HG02840 (cell line): ENCODE results near the gene DCTN5.
A peak's percentile ranks its signal among the peaks of the same experiment; 100 is the strongest.

Source experiments
- ATAC-seq: cut with Tn5 transposase; IDR thresholded peaks from one replicate; pipeline ENCODE4 v1.9.1; 2021; ENCODE audit warnings: mild to moderate bottlenecking, moderate library complexity, moderate number of reproducible peaks; ENCODE audit not compliant: unreplicated experiment, low FRiP score

DCTN5 gene

DNA sequence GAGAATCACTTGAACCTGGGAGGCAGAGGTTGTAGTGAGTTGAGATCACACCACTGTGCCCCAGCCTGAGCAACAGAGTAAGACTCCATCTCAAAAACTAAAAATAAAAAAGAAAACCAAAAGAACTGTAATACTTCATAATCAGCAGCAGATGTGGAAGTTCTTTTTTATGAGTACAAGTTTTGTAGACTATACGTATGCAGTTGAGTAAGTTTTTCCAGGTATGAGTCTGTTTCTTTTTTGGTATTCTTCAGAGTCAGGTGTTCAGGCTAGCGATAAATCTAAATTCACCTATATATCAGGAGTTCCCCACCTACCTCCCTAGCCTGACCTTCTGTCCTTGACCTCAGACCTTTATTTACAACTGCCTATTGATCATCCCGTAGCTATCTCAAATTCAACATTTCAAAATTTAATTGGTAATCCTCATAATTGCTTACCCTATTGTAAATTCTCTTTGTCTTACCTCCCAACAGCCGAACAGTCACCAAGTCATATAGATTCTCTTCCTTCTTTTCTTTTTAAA lies 10.7 kb downstream of the DCTN5 start:
- no peak for ATAC-seq

DNA sequence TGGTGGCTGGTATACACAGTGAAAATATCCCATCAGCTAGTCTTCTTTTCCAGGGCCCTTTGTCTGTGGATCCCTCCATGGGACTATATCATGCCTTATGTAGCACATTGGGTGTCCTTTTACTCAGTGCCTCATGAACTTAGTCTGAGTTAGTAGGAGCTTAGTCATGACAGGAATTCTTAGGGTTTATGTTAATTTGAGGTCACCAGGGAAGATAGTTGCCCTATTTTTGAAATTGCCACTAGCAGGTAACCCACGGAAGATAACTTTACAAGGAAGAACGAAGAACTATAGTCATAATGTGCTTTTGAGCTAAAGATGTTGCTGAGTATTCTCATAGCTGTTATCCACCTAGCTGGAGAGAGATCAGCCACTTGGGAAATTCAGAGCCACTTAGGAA lies 22.7 kb downstream of the DCTN5 start:
- ATAC-seq, result no peak

DNA sequence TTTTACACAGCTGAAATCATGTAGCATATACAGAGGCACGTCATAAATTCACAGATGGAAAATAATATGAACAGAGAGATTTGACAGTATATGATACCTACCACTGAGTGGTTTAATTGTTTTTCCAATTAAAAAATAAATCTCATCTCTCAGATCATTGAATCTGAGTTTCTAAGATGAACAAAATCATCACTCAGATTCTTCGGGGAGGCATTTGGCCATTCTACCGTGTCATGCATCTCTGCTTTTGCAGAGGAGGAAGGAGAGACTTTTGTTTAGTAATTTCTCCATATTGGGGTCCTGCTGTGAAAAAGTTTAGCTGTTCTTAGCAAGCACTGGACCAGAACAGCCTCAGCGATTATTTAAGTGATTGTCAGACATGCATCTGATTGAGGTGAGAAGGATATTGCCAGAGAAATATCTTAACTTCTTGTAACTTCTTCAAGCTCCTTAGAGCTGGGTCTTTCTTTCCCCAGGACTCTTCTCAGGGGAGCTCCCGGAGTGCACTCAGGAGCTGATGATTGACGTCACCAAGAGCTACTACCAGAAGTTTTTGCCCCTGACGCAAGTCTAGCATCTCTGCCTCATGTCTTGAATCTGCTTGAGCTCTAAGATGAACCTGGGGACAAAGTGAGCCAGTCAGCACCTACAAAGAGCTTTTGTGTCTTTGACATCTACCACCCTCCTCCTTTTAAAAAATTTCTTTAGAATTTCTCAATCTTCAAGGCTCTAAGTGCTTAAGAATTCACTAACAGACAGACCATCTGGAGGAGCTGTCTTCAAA lies 25.5 kb downstream of the DCTN5 start:
- no peak for ATAC-seq

DNA sequence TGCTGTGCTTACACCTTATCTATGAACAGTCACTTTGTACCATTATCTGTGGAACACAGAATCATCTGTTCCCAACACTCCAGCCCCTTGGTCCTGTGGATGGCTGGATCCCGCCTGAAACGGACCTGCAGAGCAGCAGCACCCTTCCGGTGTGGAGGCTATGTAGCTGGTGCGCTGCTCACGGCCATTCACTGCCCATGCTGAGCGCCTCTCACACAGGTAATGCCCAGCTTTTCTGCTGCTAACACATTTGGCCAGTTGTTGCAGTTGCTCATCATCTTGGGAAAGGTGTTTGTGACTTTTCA lies 26.0 kb downstream of the DCTN5 start:
- ATAC-seq, result no peak

DNA sequence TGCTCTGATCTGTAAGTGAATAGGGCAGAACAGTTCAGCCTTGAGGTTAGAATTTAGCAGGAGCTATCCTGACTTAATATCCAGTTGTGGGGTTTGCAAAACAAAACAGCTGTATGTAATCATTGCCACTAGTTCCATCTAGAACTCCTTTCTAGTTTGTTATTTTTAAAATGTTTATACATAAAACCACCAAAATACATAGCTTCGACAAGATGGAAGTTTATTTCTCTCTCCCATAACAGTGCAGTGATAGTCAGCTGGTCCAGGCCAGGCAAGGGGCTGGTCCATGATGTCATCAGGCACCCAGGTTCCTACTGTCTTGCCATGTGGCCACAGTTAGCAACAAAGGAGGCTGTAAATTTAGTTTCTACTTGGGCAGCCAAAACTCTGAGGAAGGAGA lies 27.0 kb downstream of the DCTN5 start:
- ATAC-seq, result no peak

DNA sequence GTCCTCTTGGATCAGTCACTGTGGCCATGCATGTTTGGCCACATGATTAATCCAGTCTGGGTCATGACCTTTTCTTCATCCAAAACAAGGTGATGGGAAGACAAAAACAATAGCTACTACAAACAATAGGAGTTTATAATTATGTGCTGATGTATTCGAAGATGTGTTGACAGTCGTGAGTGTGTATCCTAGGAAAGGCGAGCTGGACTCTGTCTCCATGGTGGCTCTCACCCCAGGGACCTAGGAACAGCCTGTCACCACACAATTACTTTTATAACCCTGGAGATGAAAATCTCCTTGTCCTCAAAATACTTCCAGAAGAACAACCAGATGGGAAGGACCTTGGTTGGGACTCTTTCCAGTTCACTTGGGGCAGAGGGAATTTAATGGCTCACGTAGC lies 27.6 kb downstream of the DCTN5 start:
- ATAC-seq, result no peak

DNA sequence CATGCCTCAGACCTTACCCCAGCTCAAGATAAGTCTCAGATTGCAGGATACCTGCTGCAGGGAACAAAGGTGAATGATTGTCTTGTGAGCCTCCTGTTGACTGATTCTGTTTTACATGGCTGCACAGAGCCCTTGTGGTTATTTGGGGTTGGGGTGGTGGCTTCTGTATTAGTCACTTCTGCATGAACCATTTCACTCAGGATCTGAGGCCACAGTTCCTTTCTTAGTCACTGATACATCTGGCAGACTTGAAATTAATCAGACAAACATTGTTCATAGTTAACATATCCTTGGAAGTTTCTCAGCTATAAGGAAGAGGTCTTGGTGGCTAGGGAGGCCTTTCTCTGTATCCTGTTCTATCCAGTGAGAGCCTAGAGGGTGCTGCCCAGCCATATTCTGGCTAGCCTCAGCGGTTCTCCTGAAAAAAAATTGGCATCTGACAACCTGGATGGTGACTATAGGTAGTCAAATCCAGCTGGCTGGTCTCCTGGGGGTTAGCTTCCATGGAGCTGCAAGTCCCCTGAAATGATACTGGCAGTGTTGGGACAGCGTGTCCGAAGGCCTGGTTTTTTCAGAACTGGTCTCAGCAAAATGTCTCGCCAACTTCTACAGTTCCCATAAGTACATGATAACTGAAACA lies 29.0 kb downstream of the DCTN5 start:
- ATAC-seq, result peak; percentile 78

DNA sequence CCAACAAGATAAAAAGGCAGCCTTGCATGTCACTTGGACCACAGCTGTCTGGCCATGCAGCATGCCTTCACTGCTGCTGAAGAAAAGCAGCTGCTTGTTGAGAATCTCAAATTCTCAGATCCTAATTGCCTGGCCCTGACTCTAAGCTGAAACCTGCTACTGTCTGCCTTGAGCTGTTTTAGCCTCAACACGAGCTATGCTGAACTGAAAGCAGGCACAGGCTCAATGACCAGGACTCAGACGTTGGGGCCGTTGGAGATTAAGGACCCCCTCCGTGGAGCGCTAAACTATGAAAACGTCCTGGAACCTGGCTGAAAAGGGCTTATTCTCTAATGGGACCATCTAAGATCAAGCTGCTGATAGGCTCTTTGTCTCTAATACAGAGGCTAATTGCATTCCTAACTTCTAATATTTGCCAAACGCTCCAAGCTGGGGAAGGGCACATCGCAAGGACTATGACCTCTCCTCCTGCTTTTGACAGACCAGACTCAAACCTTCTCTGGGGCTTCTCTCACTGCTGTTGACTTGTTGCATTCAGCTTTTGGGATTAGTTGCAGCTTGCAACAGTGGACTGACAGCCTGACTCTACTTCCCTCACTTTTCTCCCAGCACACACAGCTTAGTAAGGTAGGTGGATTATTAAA lies 32.8 kb downstream of the DCTN5 start:
- ATAC-seq, result no peak

DNA sequence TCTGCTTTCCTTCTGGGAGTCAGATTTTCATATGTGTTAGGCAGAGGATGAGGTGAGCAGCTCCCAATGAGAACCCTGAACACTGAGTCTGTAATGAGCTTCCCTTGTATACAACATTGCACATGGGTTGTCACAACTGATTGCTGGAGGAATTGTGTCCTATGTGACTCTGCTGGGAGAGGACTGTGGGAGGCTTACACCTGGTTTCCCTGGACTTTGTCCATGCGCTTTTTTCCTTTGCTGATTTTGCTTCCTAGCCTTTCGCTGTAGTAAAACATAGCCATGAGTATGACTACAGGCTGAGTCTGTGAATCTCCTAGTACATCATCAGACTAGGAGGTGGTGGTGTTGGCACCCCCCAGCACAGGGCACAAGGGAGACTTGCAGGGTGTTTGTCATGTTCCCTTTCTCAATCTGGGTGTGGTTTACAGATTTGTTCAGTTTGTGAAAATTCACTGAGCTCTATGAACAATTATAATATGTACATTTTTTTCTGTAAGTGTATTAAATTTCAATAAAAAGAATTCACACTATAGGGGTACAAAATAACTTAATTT lies 35.7 kb downstream of the DCTN5 start:
- ATAC-seq, result no peak

DNA sequence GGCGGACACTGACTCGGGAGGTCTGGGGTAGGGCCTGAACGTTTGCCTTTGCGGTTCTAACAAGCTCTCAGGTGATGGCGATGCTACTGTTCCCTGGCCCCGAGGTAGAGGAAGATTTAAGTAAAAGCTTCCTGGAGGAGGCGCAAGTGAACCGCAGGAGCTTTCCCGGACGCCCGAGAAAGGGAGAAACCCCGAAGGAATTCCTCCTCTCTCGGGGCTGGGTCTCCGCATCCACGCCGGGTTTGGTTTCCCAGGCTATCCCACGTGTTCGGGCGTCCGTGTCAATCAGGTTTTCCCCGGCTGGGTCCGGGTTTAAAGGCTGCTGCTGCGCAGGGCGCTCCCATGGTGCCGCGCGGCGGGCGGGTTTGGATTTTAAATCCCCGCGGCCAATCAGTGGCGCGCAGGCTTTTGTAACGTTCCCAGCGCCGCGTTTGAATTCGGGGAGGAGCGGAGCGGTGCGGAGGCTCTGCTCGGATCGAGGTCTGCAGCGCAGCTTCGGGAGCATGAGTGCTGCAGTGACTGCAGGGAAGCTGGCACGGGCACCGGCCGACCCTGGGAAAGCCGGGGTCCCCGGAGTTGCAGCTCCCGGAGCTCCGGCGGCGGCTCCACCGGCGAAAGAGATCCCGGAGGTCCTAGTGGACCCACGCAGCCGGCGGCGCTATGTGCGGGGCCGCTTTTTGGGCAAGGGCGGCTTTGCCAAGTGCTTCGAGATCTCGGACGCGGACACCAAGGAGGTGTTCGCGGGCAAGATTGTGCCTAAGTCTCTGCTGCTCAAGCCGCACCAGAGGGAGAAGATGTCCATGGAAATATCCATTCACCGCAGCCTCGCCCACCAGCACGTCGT lies 37.4 kb downstream of the DCTN5 start, which contains the start of gene PLK1:
Gene PLK1 (plus strand): TSS at position 460 of the 844 bp plus-strand sequence. CDS start 44 bp downstream, at position 504.
- ATAC-seq, result peak; percentile 81

DNA sequence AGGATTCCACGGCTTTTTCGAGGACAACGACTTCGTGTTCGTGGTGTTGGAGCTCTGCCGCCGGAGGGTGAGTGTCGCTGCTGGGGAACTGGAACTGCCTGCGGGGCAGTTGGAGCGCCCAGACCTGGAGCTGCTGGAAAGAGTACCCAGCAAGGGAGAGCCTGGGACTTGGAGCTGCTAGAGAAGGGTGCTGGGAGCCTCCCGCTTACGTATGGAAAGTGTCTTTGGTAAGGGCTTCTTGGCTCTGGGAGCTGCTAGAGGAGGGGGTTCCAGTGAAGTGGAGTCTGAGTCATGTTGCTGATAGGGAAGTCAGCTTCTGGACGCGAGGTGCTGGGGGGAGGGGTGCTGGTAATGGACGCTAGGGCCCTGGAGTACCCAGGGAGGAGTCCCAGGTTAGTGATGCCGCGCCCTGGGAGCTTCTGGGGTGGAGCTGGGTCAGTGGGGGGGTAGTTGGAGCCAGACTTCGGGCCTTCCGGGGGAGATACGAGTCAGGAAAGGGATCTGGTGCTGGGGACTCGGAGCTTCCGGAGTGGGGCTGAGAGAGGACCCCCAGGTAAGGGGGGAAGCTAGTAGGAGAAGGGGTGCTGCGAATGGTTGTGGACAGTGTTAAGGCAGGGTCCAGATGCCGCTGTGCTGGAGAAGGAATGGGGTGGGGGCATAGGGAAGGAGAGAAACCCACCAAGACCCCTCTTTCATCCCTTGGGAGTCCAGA lies 38.2 kb downstream of the DCTN5 start:
- ATAC-seq, result no peak

DNA sequence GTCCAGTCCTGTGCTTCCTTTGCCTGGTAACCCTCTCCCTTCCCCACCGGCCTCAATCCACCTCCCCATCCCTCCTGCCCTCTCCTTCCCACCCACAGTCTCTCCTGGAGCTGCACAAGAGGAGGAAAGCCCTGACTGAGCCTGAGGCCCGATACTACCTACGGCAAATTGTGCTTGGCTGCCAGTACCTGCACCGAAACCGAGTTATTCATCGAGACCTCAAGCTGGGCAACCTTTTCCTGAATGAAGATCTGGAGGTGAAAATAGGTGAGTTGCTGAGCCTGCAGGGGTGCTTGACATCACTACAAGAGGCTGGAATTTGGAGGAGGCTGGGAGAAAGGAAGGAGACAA lies 38.7 kb downstream of the DCTN5 start:
- no peak for ATAC-seq

DNA sequence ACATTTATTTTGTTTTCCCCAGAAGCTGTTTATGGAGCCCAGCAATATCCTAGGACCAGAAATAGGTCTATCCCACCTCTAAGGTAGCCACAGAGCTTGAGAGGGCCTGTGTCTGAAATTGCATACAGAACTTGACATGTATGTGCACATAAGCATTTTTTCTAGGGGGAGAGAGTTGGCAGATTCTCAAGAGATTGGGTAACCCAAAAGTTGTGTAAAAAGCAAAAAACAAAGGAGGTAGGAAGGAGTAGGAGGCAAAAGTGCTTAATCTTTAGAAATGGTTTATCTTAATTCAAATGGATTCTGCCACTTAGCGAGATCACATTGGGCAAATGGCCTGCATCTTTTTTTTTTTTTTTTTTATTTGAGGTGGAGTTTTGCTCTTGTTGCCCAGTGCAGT lies 40.9 kb downstream of the DCTN5 start:
- no peak for ATAC-seq

DNA sequence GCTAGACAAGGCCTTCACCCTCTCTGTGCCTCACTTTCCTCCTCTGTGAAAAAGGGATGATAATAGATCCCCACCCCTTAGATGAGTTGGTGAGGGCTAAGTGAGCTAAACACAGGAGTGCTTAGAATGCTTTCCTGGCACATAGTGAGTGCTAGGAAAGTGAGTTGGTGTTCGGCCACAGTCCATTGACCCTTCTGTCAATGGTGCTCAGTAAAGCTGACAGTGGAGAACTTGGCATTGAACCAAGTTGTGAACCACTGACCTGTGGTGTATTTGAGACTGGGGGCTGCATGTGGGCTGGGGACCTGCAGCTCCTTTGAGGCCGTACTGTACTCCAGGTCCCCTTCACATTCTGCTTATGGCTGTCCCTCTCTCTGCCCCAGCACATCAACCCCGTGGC lies 42.2 kb downstream of the DCTN5 start:
- no peak for ATAC-seq

DNA sequence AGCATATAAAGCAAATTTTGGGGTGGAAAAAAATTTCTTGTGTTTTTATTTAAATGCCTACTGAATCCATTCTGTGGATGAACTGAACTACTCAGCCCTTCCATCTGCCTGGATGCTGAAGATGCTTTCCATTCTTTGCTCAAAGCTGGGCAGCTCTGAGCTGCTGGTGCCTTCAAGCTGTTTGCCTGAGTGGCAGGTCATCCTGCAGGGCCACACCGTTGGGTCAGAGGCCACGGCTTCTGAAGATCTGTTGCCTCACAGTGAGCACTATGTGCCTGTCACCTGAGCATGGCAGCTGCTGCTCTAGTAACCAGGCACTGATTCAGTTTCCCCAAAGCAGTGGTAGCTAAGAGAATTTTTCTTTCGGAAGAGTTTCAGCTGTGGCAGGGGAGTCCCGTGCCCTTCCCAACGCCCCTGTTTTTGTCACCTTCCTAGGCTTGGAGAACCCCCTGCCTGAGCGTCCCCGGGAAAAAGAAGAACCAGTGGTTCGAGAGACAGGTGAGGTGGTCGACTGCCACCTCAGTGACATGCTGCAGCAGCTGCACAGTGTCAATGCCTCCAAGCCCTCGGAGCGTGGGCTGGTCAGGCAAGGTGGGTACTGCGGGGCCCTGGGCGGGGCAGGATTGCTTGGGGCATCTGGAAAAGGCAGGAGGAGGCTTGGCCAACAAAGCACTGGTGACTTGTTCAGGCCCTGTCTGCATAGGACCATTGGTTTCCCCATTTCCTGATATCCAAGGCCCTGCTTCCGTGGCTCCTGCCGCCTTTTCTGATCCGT lies 46.0 kb downstream of the DCTN5 start:
- ATAC-seq, result no peak

DNA sequence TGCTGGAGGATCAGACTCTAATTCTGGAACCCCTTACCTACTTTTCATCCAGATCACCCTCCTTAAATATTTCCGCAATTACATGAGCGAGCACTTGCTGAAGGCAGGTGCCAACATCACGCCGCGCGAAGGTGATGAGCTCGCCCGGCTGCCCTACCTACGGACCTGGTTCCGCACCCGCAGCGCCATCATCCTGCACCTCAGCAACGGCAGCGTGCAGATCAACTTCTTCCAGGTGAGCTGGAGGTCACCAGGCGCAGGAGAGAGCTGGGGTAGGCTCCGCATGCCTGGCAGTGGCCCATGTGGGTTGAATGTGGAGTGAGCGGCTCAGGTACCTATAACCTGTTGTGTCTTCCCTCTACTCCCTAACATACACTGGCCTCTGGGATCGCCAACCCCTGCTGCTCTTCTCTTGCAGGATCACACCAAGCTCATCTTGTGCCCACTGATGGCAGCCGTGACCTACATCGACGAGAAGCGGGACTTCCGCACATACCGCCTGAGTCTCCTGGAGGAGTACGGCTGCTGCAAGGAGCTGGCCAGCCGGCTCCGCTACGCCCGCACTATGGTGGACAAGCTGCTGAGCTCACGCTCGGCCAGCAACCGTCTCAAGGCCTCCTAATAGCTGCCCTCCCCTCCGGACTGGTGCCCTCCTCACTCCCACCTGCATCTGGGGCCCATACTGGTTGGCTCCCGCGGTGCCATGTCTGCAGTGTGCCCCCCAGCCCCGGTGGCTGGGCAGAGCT lies 48.3 kb downstream of the DCTN5 start:
- no peak for ATAC-seq

DNA sequence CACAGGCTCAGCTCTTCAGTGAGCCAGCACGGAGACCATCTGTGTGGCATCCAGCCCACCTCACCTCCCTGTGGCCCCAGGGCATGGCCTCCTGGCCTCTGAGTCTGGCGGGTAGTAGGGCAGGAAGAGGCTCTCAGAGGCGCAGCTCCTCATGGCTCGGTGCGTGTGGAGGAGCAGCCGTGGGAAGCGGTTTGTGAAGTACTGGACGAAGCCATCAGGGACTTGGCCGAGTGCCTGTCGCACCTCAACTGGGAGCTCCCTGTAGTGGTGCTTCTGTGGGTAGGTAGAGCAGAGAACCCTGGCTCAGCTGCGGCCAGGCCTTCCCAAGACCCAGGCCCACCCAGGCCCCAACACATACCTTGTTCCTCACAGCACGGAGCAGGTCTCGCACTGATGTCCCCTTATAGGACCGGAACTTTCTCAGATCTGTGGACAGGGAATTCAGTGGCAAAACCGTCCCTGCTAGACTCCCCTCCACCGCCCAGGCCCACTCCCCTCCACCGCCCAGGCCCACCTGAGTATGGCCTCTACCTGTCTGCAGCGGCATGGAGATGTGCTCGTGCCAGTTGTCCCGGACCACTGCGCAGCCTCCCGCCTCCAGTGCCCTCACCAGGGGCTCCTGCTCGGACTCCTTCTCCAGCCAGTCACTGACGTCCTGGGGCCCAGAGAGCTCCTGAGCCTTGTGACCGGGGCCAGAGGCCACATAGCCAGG lies 49.7 kb downstream of the DCTN5 start:
- no peak for ATAC-seq
